GM04503 (cell line): ENCODE results near the gene PFDN2.
"Not testable (repeated sequence)": the region's sequence is repeated elsewhere in the genome, so short reads cannot be mapped to it uniquely, and the experiment has no call there.

Experiments used
- DNase-seq: peaks from one replicate; pipeline ENCODE4 v3.0.0-alpha.2; 2012; ENCODE audit warnings: low read depth

PFDN2 gene

DNA sequence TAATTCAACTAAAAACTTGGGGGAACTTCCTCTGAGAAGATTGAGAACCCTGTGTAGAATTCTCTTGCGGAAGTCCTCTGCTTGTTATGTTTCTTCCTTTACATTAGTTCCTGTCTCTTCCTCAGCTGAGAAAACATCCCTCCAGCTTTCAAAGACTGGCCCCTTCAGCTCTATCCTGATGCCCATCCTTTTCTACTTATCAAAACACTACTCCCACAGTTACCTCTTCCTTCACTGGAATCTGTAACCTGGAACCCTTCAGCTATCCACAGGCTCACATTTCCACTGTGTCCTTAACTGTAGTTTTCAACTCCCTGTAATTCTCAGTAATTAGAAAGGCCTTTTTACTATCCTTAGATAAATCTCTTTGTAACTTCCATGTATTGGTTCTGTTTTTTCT lies 20.6 kb upstream of the PFDN2 start:
- DNase-seq, result no peak

DNA sequence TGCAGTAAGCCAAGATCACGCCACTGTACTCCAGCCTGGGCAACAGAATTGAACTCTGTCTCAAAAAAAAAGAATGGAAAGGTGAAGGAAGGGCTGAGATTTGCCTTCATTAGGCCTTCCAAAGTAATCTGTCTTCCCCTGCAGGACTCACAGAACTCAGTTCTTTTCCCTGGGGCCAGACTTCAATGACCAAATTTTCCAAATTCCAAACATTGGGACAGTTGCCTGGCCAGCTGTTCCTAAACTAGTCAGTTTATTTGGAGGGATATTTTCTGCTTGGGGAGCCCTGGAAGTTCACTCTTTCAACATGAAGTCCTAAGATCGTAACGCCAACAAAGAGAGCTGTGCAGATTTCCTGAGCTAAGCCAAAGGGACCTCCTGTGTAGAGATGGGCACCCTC lies 20.0 kb upstream of the PFDN2 start:
- DNase-seq, result no peak

DNA sequence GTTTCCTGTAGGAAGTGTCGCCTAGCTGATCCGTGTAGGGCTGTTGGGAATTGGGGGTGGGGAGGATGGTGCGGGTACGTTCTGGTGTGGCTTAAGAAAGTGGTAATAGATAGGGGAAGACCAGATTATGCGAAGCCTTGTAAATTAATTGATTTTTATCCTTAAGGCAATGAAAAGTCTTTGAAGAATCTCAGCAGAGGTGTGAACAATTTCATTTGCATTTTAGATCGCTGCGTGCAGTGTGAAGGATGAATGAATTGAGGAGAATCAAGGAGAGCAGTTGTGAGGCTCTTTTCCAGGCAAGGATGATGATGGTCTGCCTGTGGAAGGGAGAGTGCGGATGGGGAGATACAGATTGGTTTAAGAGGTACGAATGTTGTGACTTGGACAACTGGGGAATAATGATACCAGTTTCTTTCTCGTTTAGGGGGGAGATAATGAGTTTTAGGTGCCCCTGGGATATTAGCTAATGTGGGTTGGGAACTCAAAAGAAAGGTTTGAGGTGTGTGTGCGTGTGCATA lies 15.4 kb upstream of the PFDN2 start:
- DNase-seq, result no peak

DNA sequence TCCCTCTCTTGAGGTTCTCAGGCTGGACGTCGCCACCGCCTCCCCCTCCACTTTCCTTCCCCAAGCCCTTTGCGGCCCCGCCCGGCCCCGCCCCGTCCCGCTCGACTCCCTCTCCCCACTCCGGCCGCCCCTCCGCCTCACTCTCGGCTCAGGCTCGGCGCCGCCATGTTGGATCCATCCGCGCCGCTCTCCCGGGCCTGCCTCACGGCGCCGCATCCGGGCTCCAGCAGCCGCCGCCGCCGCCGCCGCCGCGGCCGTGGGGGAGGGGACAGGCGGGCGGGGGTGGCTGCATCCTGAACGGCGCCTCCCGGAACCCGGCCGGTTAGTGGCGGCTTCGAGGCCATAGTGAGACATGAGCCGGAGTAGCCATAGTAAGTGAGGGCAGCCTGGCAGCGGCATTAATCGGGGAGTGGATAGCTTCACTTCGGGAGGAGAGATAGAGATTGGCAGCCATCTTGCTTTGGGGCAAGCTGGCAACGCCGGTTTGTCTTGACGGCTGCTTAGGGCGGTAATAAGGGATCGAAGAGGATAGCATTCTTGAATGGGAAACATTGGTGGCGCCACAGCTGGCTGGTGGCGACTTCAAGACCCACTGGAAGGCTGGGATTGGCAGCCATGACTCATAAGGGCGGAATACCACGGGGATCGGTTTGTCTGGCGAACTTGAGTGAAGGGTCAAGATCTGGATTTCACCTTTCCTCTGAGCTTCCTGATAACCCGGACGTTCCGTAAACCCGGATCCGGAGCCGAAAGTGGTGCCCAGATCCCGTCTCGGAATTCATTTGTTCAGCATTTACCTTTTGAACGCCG lies 14.8 kb upstream of the PFDN2 start, which contains the start of gene DEDD:
Gene DEDD, minus strand, starts transcription at position 258 of the 810 bp plus-strand sequence. CDS start 8,205 bp downstream, outside the sequence.
- DNase-seq, result peak; percentile 90

DNA sequence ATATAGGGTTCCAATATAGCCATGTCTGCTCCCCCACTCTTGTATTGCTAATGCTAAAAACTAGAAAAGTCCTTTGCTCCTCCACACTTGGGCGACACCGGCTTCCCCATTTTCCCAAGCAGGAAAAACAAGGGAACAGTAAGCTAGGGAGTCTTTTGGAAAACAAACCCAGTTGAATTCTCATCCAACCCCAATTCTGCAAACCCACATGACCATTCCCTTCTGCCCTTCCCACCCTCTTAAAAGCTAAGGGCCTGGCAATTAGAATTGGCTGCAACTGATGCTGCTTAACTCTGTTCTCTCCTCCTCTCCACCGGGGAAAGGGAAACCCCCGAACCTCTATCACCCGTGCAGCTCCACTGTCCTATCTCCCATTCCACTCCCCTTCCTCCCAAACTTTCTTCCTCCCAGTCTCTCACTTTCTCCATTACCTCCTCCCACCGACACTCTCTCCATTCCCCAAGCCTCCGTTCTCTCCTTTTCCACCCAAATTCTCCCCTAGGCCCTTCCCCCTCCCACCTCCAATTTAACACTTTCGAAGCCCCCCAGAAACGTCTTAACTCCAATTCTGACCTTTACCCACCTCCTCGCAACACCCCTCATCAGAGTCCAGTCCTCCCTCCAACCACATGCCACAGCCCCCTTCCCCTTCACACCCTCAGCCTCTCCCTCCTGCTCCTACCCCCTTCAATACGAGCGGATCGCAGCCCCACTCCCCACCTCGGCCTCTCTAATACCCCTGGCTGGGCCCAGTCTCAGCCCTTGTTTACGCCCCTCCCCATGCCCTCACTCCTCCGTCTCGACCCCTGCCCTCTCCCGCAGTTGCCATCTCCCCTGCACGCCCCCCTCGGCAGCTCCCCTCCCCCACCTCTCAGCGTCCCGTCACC lies 13.9 kb upstream of the PFDN2 start:
- no peak for DNase-seq

DNA sequence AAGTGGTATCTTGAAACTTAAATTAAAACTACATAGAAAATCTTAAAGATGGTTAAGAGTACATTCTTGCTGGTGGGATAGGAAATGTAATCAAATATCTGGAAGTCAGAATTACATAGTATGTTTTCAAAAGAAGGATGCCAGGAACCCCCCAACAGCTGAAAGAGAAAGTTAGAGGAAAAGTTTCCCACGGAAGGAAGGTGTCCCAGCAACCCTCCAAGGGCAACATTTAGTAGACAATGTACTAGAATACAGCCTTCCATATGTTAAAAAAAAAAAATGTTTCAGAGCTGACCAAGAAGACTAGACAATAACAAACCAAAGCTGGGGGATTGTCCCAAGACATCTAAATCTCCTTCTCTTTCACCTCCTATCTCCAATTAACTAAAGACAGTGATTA lies 12.4 kb upstream of the PFDN2 start:
- no peak for DNase-seq

DNA sequence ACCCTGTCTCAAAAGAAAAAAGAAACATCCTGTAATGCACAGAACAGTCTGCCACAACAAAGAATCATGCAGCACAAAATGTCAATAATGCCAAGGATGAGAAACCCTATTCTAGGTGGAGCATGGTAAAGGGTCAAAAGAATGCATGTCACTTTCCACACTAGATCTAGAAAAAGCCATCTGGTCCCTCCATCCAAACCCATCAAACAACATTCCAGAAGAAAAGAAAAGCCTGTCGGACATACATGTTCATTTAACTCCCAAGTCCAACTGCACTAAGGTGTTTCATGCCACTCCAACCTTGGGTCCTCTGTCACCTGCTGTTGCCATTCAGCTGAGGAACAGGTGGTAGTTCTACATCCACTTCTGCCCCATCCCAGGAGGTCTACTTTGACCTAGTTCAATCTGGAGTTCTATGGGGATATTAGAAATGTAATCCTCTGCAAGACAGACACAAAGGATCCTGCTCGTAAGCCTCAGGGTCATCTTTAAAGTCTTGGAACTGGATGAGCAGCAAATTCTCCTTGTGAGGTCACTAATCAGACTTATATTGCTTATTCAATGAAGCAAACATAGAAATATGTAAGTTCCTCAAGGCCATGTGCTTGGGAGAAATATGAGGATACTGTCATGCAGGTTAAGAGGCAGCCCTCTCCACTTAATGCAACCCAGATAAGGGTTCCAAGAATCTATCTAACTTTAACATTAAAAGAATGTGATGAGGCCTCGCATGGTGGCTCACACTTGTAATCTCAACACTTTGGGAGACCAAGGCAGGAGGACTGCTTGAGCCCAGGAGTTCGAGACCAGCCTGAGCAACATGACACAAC lies 11.0 kb upstream of the PFDN2 start:
- DNase-seq, result no peak

DNA sequence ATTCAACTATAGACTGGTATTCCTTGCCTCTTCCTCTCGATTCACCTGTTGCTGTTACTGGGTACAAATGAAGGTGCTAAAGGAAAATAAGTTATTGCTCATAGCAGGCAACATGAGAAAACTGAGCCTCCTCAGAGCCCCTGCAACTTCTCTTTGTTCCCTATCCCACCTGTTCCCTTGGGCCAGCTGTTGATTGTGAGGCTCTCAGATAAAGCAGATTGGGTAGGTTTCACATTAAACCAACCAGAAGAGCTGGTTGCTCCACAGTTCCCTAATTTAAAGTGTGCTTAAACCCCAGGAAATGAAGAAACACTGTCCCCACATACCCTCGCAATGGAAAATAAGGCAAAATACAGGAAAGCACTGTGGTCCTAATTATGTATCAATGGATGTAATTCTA lies 9.8 kb upstream of the PFDN2 start:
- no peak for DNase-seq

DNA sequence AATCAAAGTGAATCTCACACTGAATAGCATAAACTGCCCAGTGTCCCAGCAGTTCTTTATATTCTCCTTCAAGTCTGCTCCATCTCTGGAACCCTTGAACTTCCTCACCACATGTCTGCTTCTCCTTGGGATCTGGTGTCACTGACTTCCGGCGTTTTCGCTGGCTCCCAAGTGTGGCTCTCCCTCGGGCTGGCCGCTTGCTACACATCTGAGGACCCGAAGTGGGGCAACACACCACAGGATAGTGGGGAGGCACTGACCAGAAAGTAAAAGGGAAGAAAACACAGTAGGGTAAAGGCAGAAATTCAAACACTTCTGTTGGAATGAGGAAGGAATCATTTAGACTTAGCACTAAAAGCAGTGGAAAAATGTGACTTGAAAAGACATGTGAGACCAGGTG lies 5.1 kb upstream of the PFDN2 start:
- no peak for DNase-seq

DNA sequence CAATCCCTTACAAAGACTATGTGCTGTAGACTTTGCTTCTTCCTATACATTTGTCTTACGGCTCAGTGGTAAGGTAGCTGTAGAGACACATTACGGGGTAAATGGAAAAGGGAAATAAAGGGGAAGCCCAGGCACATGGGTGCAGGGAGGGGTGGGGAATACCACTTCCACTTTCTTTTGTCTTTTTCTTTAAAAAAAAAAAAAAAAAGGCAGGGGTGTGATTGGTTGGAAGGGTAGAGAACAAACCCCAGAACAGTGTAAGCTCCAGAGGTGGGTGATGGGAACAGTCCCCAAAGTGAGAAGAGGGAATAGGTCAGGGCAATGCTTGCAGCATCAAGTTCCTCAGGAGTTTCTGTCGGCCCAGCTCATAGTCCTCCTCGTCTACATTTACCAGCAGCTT lies 4.0 kb upstream of the PFDN2 start:
- DNase-seq, result no peak

DNA sequence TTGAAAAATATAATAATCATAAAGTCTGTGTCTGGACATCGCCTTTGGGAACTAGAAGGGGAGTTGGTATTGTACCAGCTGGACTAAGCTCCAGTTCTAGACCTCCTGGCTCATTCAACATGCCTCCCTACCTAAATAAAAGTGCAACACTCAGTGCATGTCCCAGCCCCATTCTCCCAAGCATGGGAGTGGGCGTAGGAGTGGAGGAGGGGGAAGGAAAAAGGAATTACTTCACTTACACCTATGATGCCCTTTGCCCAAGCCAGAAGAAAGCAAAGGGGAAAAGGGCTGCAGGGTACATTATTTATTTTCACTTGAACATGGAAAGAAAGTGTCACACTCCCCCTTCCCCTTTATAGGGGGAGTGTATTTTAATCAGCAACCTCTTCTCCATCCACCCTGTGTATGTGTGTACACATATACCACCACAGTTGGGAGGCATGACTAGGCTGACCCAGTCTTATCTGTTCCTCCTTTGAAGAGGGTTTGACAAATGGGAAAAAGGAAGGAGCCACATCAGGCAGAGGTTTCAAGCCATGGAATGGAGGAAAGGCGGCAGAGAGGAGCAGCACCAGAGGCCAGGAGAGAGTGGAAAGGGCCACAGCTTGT lies 3.3 kb upstream of the PFDN2 start:
- DNase-seq, result no peak

DNA sequence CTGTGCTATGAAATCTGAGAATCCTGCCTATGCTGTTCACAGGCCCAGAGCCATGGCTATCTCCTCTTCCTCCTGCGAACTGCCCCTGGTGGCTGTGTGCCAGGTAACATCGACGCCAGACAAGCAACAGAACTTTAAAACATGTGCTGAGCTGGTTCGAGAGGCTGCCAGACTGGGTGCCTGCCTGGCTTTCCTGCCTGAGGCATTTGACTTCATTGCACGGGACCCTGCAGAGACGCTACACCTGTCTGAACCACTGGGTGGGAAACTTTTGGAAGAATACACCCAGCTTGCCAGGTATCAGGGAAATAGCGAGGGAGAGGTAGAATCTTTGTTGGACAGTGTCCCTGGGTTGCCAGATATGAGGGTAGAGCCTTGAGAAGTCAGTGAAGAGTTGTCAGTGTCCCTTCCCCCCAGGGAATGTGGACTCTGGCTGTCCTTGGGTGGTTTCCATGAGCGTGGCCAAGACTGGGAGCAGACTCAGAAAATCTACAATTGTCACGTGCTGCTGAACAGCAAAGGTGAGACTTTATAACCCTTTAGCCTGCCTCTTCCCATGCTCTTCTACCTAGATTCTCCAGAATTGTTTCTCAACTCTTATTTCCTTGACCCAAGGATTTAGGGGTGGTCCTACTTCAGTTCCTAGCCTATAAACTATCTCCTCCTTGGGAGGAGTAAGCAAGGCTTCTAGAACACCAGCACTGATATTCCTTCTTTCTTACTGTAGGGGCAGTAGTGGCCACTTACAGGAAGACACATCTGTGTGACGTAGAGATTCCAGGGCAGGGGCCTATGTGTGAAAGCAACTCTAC lies 1.5 kb upstream of the PFDN2 start:
- no peak for DNase-seq

DNA sequence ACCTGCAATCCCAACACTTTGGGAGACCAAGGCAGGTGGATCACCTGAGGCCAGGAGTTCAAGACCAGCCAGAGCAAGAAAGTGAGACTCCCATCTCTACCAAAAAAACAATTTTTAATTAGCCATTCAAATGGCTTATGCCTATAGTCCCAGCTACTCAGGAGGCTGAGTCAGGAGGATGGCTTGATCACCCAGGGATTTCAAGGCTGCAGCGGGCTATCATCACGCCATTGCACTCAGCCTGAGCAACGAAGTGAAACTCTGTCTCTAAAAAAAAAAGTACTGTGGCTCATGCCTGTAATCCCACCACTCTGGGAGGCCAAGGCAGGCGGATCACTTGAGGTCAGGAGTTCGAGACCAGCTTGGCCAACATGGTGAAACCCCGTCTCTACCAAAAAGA lies 1.9 kb downstream of the PFDN2 start:
- DNase-seq, result not testable (repeated sequence)

DNA sequence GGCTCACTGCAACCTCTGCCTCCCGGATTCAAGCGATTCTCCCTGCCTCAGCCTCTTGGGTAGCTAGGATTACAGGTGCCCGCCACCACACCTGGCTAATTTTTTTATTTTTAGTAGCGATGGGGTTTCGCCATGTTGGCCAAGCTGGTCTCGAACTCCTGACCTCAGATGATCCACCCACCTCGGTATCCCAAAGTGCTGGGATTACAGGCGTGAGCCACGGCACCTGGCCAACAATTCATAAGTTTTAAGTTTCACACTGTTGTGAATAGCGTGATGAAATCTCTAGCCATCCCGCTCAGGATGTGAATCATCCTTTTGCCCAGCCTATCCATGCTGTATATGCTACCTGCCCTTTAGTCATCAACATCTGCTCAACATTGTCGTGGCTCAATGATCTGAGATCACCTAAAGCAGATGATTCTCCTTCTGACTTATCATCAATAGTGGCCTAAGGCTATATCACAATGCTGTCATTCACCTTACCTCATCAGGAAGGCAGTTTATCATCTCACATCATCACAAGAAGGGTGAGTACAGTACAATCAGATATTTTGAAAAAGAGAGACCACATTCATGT lies 2.6 kb downstream of the PFDN2 start:
- no peak for DNase-seq

DNA sequence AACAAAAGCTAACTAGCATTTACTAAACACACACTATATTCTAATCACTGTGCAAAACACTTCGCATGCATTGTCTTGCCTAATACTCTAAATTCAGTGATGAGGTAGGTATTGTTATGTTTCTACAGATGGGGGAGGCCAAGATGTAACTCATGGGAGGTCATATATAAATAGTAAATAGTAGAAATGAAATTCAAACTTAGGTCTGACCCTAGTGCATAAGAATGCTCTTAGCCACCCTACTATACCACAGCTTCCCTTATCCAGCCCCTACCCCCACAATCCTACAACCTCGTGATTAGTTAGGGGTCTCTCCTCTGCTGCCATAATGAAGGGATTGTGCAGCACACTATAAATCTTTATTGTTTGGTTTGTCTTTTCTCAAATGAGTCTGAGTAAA lies 3.3 kb downstream of the PFDN2 start:
- DNase-seq, result no peak

DNA sequence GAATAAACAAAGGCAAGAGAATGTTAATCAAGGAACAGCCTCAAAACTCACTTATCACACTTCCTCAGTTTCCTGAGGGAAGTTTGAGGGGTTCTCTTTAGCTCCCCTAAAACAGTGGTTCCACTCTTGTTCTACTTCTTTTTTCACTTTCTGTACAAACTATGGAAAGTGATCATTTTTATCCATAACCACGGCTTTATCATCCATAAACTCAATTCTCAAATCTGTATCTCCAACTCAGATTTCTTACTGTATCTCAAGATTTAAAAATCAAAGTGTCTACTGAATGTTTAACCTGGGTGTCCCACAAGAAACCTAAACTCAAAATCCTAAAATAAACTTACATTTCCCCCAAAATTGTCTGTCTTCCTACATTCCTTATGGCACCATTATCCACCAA lies 3.9 kb downstream of the PFDN2 start:
- no peak for DNase-seq

DNA sequence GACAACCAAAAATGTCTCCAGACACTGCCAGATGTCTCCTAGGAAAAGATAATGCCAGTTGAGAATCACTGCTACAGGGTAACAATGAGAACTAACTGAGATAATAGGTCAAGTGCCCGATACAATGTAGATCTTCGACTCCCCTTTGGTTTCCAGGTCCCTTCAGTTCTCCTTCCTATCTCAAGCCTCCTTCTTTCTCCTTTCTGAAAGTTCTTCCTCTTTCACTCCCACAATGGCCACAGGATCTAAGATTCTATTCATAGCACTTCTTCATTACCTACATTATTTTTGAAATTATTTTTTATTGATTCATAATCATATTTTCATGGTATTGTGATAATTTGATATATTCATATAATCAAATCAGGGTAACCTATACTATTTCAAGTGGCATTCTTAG lies 6.3 kb downstream of the PFDN2 start:
- DNase-seq, result no peak

DNA sequence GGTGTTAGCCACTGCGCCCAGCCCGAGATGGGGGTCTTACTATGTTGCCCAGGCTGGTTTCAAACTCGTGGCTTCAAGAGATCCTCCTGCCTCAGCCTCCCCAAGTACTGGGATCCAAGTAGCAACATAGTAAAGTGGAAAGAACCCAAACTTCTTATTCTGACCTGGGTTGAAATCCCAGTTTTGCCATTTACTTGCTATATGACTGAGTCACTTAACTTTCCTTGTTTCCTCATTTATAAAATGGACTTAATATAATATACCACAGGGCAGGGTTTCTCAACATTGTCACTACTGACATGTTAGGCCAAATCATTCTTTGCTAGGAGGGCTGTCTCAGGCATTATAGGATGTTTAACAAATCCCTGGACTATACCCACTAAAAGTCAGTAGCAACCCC lies 6.7 kb downstream of the PFDN2 start:
- no peak for DNase-seq

DNA sequence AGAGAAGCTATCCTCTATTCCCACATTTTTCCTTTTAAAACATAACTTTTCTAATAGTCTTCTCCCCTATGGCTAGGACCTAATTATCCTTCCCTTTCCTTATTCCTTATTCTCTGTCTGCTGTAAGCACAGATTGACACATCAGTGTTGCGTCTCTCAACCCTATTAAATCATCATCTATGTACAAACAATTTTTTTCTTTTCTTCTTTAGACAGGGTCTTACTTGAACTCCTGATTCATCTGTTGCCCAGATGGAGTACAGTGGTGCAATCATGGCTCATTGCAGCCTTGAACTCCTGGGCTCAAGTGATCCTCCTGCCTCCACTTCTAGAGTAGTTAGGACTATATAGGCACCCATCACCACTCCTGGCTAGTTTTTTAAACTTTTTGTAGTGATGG lies 11.4 kb downstream of the PFDN2 start:
- DNase-seq, result no peak

DNA sequence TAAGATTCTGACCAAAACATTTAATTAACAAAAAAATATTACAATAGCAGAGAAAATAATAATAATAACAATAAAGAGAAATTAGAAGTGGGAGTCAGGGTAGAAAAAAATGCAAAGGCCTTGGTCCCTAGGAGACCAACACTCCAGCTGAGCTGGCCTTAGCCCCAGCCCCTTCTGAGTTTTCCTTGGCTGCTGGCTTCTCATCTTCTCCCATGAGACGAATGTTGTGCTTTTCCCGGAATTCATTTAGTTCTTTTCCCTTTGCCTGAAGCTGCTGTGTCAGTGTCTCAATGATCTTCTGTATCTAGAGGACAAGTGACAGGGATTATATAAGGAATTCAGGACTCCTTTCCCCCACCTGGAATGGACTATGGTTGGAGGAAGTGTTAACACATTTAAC lies 17.3 kb downstream of the PFDN2 start:
- no peak for DNase-seq
